GM12878 (cell line): Measurements from ENCODE around the gene BCHE. TPM values are rescaled to one million over a fixed set of nuclear protein-coding genes. Genes with fewer than 3 reads are reported as not detected.
A peak's percentile ranks its signal among the peaks of the same experiment; 100 is the strongest.

ENCODE experiments used
- ATAC-seq: fragments of 200-7000 bp; cut with Tn5 transposase; 3 replicates; pipeline ENCODE4 v1.9.1; 2020; ENCODE audit warnings: mild to moderate bottlenecking, moderate library complexity
- BruUV-seq: library from RNA; stranded (reverse); fragments of 400-500 nt; replicated peaks from 2 replicates; lab custom pipeline; 2021; lab: Mats Ljungman, UMichigan
- CTCF ChIA-PET: fragments of 300-600 bp; sonication (Branson Sonifier 250); formaldehyde crosslinking; extraction: SDS; loops from one replicate; lab custom pipeline; 2021; ENCODE audit warnings: inconsistent platforms; lab: Yijun Ruan, JAX
- POLR2A ChIA-PET: fragments of 350-600 bp; formaldehyde crosslinking; extraction: SDS; loops from one replicate; lab custom pipeline; 2021; ENCODE audit warnings: inconsistent platforms; lab: Charles Lee
- RAD21 ChIA-PET: fragments of 300-600 bp; sonication (Branson Sonifier 250); formaldehyde crosslinking; loops from one replicate; lab custom pipeline; 2023; ENCODE audit warnings: antibody characterized with exemption; ENCODE audit not compliant: unreplicated experiment; lab: Charles Lee
- SMC1A ChIA-PET: fragments of 300-600 bp; sonication (Branson Sonifier 250); formaldehyde crosslinking; loops from one replicate; lab custom pipeline; 2023; ENCODE audit not compliant: unreplicated experiment, uncharacterized antibody; lab: Charles Lee
- DNase-seq: peaks from one replicate; pipeline ENCODE4 v3.0.0-alpha.2; 2011; ENCODE audit warnings: low read depth, low spot score
- FAIRE-seq: peaks from 3 replicates; lab custom pipeline; 2011; peaks lifted over from hg19 to GRCh38; lab: Jason Lieb, UNC
- H2AFZ ChIP-seq: 2 replicates; pipeline ENCODE4 v1.6.0; 2011; ENCODE audit warnings: low read depth, low read length, control low read depth; ENCODE audit not compliant: control insufficient read depth
- H3K27ac ChIP-seq: 2 replicates; pipeline ENCODE4 v1.5.1; 2011; ENCODE audit warnings: control low read depth; ENCODE audit not compliant: control insufficient read depth, insufficient read depth
- H3K27me3 ChIP-seq, 2 experiments: replicated peaks in 1 of 2; 2 replicates each; pipeline versions ENCODE4 v1.6.0 to v1.6.1; 2011; ENCODE audit warnings: low read length in 1 of 2; ENCODE audit not compliant: control insufficient read depth in 2 of 2, insufficient read depth in 2 of 2
- H3K36me3 ChIP-seq, 2 experiments: 2 replicates each; pipeline ENCODE4 v1.5.1; 2011; ENCODE audit warnings: low read length in 1 of 2; ENCODE audit not compliant: control insufficient read depth in 2 of 2, insufficient read depth in 2 of 2
- H3K4me1 ChIP-seq: 2 replicates; pipeline ENCODE4 v1.6.1; 2011; ENCODE audit warnings: mild to moderate bottlenecking, low read length, moderate library complexity, mixed read lengths; ENCODE audit not compliant: control insufficient read depth, insufficient read depth
- H3K4me2 ChIP-seq: 2 replicates; pipeline ENCODE4 v1.6.0; 2011; ENCODE audit warnings: control low read depth; ENCODE audit not compliant: control insufficient read depth, insufficient read depth
- H3K4me3 ChIP-seq: fragments of 200-600 bp; sonication (generic); 2 replicates; pipeline ENCODE4 v1.5.1; 2016
- H3K79me2 ChIP-seq: 2 replicates; pipeline ENCODE4 v1.6.0; 2011; ENCODE audit warnings: low read length; ENCODE audit not compliant: control insufficient read depth, insufficient read depth
- H3K9ac ChIP-seq: 2 replicates; pipeline ENCODE4 v1.8.0; 2011; ENCODE audit warnings: low read length, control low read depth, mixed read lengths; ENCODE audit not compliant: control insufficient read depth, insufficient read depth
- H3K9me3 ChIP-seq: replicated peaks from 3 replicates; pipeline ENCODE4 v1.5.1; 2011; ENCODE audit warnings: mild to moderate bottlenecking, low read length; ENCODE audit not compliant: control insufficient read depth, insufficient read depth
- H4K20me1 ChIP-seq: 2 replicates; pipeline ENCODE4 v1.6.0; 2011; ENCODE audit not compliant: control insufficient read depth, insufficient read depth
- BCL3 ChIP-seq: IDR thresholded peaks from 2 replicates; pipeline ENCODE4 v1.6.1; 2011; ENCODE audit warnings: borderline replicate concordance, low read depth, mild to moderate bottlenecking, moderate library complexity, low read length; ENCODE audit not compliant: insufficient read depth, poor library complexity, severe bottlenecking
- CBX3 ChIP-seq: fragments of 200-600 bp; sonication (generic); IDR thresholded peaks from 2 replicates; pipeline ENCODE4 v1.6.1; 2016; ENCODE audit warnings: low read depth, borderline replicate concordance
- ESRRA ChIP-seq: IDR thresholded peaks from 2 replicates; pipeline ENCODE4 v1.6.1; 2012; ENCODE audit warnings: mild to moderate bottlenecking, low read length, improper control_type of control experiment
- IRF5 ChIP-seq: fragments of 450-650 bp; IDR thresholded peaks from 2 replicates; pipeline ENCODE4 v1.6.1; 2017; ENCODE audit warnings: borderline replicate concordance
- JUND ChIP-seq: IDR thresholded peaks from 2 replicates; pipeline ENCODE4 v1.6.1; 2012; ENCODE audit warnings: low read depth, mild to moderate bottlenecking, low read length, improper control_type of control experiment, moderate library complexity
- MEF2B ChIP-seq: fragments of 450-650 bp; IDR thresholded peaks from 2 replicates; pipeline ENCODE4 v1.6.1; 2018; ENCODE audit warnings: mild to moderate bottlenecking, moderate library complexity; ENCODE audit not compliant: partially characterized antibody, poor library complexity, severe bottlenecking
- NFYA ChIP-seq: IDR thresholded peaks from 2 replicates; pipeline ENCODE4 v1.6.1; 2011; ENCODE audit warnings: low read depth, mild to moderate bottlenecking, low read length, improper control_type of control experiment, borderline replicate concordance
- POU2F2 ChIP-seq: IDR thresholded peaks from 3 replicates; pipeline ENCODE4 v1.6.1; 2011; ENCODE audit warnings: low read depth, mild to moderate bottlenecking, low read length, borderline replicate concordance
- RAD21 ChIP-seq: IDR thresholded peaks from 2 replicates; pipeline ENCODE4 v1.6.1; 2011; ENCODE audit warnings: mild to moderate bottlenecking, low read depth, low read length, moderate library complexity; ENCODE audit not compliant: insufficient read depth
- SIN3A ChIP-seq: IDR thresholded peaks from 2 replicates; pipeline ENCODE4 v1.6.1; 2012; ENCODE audit warnings: low read depth, low read length, improper control_type of control experiment
- SMARCA5 ChIP-seq: fragments of 450-650 bp; IDR thresholded peaks from 2 replicates; pipeline ENCODE4 v1.6.1; 2017; ENCODE audit warnings: mild to moderate bottlenecking
- SMC3 ChIP-seq: IDR thresholded peaks from 2 replicates; pipeline ENCODE4 v1.6.1; 2011; ENCODE audit warnings: low read length, improper control_type of control experiment, borderline replicate concordance
- SPI1 ChIP-seq: IDR thresholded peaks from 2 replicates; pipeline ENCODE4 v1.6.1; 2011; ENCODE audit warnings: low read depth, mild to moderate bottlenecking, low read length, moderate library complexity, borderline replicate concordance; ENCODE audit not compliant: insufficient read depth
- STAT3 ChIP-seq: IDR thresholded peaks from 2 replicates; pipeline ENCODE4 v1.6.1; 2011; ENCODE audit warnings: low read depth, low read length, improper control_type of control experiment
- TAF1 ChIP-seq: IDR thresholded peaks from 2 replicates; pipeline ENCODE4 v1.6.1; 2011; ENCODE audit warnings: mild to moderate bottlenecking, low read depth, low read length, borderline replicate concordance
- in situ Hi-C: fragments of 300-500 bp; cut with MboI; formaldehyde crosslinking; loops from 9 replicates; pipeline ENCODE4 v1.14.3; 2018; ENCODE audit warnings: mixed read lengths
- intact Hi-C: fragments of 100-400 bp; cut with micrococcal nuclease; formaldehyde crosslinking; loops from one replicate; pipeline ENCODE4 v1.14.2; 2022; ENCODE audit not compliant: unreplicated experiment
- polyA plus RNA-seq, 11 experiments: library from polyadenylated mRNA; depleted of rRNA in 4 of 11; unstranded in 6 of 11; stranded (reverse) in 5 of 11; fragments of >200 nt; fragmentation: Nextera tagmentation in 4 of 11; fragmentation: Illumina TruSeq in 1 of 11; extraction: Ambion mirVana in 4 of 11; extraction: Trizol in 1 of 11; gene quantifications; 1 replicate in 1 of 11; 2 replicates in 10 of 11; pipeline versions ENCODE4 v1.2.1 to v1.2.3, GENCODE V29; 2011 to 2016; ENCODE audit warnings: inconsistent platforms in 2 of 11, missing spikeins in 2 of 11, low read depth in 1 of 11
- total RNA-seq, 4 experiments: library from RNA; depleted of rRNA in 3 of 4; stranded (reverse); fragments of >200 nt in 3 of 4; fragmentation: Illumina TruSeq in 1 of 4; extraction: Trizol in 1 of 4; gene quantifications; 2 replicates each; pipeline versions ENCODE4 v1.2.1 to v1.2.3, GENCODE V29; 2013 to 2021
- TF ChIP-seq, protein P1 (sequence below): fragments of 450-650 bp; IDR thresholded peaks from 2 replicates; pipeline ENCODE4 v1.6.1; 2017; ENCODE audit warnings: mild to moderate bottlenecking, moderate library complexity

The BCHE gene
- total and polyA plus RNA-seq, 10 of the 15 experiments (the other 5 are each of a cell fraction or from before 2014, with no cell fraction given): 16.8 to 233 (median 29.3) TPM

DNA sequence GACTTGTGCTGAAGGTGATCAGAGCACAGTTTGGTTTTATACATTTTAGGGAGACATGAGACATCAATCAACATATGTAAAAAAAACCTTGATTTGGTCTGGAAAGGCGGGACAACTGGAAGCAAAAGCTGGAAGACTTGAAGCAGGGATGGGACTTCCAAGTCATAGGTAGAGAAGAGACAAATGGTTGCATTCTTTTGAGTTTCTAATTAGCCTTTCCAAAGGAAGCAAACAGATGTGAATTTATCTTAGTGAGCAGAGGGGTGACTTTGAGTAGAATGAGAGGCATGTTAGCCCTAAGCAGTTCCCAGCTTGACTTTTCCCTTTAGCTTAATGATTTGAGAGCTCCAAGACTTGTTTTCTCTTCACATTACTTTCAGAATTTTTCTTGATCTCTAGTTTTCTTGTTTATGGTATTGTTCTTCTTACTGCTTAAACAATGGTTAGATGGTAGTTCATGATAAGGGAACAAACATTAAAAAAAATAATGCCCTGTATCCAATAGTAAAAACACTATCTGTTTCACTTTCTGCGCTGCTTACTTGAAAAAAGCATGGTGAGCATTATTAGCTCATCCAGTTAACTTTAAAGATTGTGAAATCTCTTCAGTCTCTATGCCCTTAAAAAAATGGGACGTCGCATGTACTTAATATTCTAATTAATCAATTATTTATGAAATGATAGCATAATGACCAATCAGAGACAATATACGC lies 48.5 kb upstream of the BCHE start (continued):
- TF ChIP-seq BCL3: no peak
- no peak for TF ChIP-seq STAT3

GRCh38 chr3:165884518-165884917 lies 47.3 kb upstream of the BCHE start:
- no peaks in the 10 kb centered on the region for H4K20me1 ChIP-seq
- ChIA-PET POLR2A (no interaction called here), SMC1A (interaction anchor here (1.0 to 1.7 kb wide), 2 partner anchors 10 to 11 kb away, joined by 4 to 6 read pairs; no protein-coding TSS in a partner anchor), CTCF (interaction anchor here (0.9 to 3.6 kb wide), 4 partner anchors 10 to 32 kb away, joined by 3 to 16 read pairs (median 4); no protein-coding TSS in a partner anchor), RAD21 (interaction anchor here (1.1 to 1.4 kb wide), 2 partner anchors 9 to 21 kb away, joined by 3 read pairs; no protein-coding TSS in a partner anchor)
- H3K4me2 ChIP-seq: no peak overlapping the region
- BruUV-seq: no TSS peak
- no peaks in the 10 kb centered on the region for H3K79me2 ChIP-seq
- intact Hi-C loops: no loop called here
- peak; percentile 70 for ATAC-seq
- no peak overlapping the region for H3K4me3 ChIP-seq
- no peaks in the 10 kb centered on the region for H3K9me3 ChIP-seq
- in situ Hi-C loops: no loop called here
- H3K4me1 ChIP-seq: no peaks in the 10 kb centered on the region
- H2AFZ ChIP-seq: no peak overlapping the region
- no peak for DNase-seq
- no peaks in the 10 kb centered on the region for H3K27me3 ChIP-seq
- no peak overlapping the region for H3K9ac ChIP-seq
- FAIRE-seq: no peak
- H3K27ac ChIP-seq: no peak overlapping the region
- H3K36me3 ChIP-seq: no peaks in the 10 kb centered on the region
- TF ChIP-seq, protein P1, sequence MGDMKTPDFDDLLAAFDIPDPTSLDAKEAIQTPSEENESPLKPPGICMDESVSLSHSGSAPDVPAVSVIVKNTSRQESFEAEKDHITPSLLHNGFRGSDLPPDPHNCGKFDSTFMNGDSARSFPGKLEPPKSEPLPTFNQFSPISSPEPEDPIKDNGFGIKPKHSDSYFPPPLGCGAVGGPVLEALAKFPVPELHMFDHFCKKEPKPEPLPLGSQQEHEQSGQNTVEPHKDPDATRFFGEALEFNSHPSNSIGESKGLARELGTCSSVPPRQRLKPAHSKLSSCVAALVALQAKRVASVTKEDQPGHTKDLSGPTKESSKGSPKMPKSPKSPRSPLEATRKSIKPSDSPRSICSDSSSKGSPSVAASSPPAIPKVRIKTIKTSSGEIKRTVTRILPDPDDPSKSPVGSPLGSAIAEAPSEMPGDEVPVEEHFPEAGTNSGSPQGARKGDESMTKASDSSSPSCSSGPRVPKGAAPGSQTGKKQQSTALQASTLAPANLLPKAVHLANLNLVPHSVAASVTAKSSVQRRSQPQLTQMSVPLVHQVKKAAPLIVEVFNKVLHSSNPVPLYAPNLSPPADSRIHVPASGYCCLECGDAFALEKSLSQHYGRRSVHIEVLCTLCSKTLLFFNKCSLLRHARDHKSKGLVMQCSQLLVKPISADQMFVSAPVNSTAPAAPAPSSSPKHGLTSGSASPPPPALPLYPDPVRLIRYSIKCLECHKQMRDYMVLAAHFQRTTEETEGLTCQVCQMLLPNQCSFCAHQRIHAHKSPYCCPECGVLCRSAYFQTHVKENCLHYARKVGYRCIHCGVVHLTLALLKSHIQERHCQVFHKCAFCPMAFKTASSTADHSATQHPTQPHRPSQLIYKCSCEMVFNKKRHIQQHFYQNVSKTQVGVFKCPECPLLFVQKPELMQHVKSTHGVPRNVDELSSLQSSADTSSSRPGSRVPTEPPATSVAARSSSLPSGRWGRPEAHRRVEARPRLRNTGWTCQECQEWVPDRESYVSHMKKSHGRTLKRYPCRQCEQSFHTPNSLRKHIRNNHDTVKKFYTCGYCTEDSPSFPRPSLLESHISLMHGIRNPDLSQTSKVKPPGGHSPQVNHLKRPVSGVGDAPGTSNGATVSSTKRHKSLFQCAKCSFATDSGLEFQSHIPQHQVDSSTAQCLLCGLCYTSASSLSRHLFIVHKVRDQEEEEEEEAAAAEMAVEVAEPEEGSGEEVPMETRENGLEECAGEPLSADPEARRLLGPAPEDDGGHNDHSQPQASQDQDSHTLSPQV: no peak
- TF ChIP-seq RAD21: no peak
- no peak for TF ChIP-seq TAF1
- TF ChIP-seq ESRRA: no peak
- TF ChIP-seq POU2F2: no peak
- no peak for TF ChIP-seq JUND
- TF ChIP-seq SPI1: no peak
- no peak for TF ChIP-seq MEF2B
- no peak for TF ChIP-seq SMARCA5
- no peak for TF ChIP-seq NFYA
- TF ChIP-seq IRF5: no peak
- no peak for TF ChIP-seq CBX3
- TF ChIP-seq SMC3: no peak
- TF ChIP-seq SIN3A: no peak
